HL-60 (cell line): Measurements from ENCODE around the gene GJB5.

Experiments used
- TF ChIP-seq, protein P1 (sequence below): IDR thresholded peaks from 2 replicates; pipeline ENCODE4 v1.6.1; 2012; ENCODE audit warnings: low read depth; ENCODE audit not compliant: insufficient replicate concordance
- TF ChIP-seq, protein P2 (sequence below): IDR thresholded peaks from one replicate; pipeline ENCODE4 v1.5.1; 2011; ENCODE audit warnings: low read length, control low read depth, inconsistent platforms; ENCODE audit not compliant: insufficient read depth

- TF ChIP-seq, protein P1, sequence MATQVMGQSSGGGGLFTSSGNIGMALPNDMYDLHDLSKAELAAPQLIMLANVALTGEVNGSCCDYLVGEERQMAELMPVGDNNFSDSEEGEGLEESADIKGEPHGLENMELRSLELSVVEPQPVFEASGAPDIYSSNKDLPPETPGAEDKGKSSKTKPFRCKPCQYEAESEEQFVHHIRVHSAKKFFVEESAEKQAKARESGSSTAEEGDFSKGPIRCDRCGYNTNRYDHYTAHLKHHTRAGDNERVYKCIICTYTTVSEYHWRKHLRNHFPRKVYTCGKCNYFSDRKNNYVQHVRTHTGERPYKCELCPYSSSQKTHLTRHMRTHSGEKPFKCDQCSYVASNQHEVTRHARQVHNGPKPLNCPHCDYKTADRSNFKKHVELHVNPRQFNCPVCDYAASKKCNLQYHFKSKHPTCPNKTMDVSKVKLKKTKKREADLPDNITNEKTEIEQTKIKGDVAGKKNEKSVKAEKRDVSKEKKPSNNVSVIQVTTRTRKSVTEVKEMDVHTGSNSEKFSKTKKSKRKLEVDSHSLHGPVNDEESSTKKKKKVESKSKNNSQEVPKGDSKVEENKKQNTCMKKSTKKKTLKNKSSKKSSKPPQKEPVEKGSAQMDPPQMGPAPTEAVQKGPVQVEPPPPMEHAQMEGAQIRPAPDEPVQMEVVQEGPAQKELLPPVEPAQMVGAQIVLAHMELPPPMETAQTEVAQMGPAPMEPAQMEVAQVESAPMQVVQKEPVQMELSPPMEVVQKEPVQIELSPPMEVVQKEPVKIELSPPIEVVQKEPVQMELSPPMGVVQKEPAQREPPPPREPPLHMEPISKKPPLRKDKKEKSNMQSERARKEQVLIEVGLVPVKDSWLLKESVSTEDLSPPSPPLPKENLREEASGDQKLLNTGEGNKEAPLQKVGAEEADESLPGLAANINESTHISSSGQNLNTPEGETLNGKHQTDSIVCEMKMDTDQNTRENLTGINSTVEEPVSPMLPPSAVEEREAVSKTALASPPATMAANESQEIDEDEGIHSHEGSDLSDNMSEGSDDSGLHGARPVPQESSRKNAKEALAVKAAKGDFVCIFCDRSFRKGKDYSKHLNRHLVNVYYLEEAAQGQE: no peak
- TF ChIP-seq, protein P2, sequence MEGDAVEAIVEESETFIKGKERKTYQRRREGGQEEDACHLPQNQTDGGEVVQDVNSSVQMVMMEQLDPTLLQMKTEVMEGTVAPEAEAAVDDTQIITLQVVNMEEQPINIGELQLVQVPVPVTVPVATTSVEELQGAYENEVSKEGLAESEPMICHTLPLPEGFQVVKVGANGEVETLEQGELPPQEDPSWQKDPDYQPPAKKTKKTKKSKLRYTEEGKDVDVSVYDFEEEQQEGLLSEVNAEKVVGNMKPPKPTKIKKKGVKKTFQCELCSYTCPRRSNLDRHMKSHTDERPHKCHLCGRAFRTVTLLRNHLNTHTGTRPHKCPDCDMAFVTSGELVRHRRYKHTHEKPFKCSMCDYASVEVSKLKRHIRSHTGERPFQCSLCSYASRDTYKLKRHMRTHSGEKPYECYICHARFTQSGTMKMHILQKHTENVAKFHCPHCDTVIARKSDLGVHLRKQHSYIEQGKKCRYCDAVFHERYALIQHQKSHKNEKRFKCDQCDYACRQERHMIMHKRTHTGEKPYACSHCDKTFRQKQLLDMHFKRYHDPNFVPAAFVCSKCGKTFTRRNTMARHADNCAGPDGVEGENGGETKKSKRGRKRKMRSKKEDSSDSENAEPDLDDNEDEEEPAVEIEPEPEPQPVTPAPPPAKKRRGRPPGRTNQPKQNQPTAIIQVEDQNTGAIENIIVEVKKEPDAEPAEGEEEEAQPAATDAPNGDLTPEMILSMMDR: no peak
These were observed 39.7 kb upstream of the GJB5 start for GRCh38 chr1:34715139-34715538.
